Muscle of leg (tissue), 11 donors: ENCODE data around the gene STPG4. TPM values are rescaled to one million over a fixed set of nuclear protein-coding genes. Genes with fewer than 3 reads are reported as not detected.

Experiments
- DNase-seq: peaks from one replicate; pipeline ENCODE4 v3.0.0; 2013
- H3K27ac ChIP-seq: one replicate; pipeline ENCODE4 v1.5.1; 2013; ENCODE audit warnings: mild to moderate bottlenecking, low read length, control low read depth
- H3K27me3 ChIP-seq: one replicate; pipeline ENCODE4 v1.6.1; 2013; ENCODE audit warnings: low read length; ENCODE audit not compliant: control insufficient read depth, insufficient read depth
- H3K36me3 ChIP-seq: one replicate; pipeline ENCODE4 v1.6.1; 2013; ENCODE audit warnings: low read length; ENCODE audit not compliant: control insufficient read depth, insufficient read depth
- H3K4me1 ChIP-seq: one replicate; pipeline ENCODE4 v1.6.1; 2013; ENCODE audit warnings: low read length; ENCODE audit not compliant: control insufficient read depth, insufficient read depth
- H3K4me3 ChIP-seq: one replicate; pipeline ENCODE4 v1.5.1; 2013; ENCODE audit warnings: low read length, control low read depth
- H3K9me3 ChIP-seq: replicated peaks from 2 replicates; pipeline ENCODE4 v1.6.1; 2013; ENCODE audit warnings: low read depth, low read length; ENCODE audit not compliant: control insufficient read depth
- WGBS: methylation state at CpG from one replicate; pipeline ENCODE4 v1.1.5; 2013; ENCODE audit warnings: missing lambda C conversion rate; ENCODE audit not compliant: insufficient coverage; 5-methylcytosine and 5-hydroxymethylcytosine counted together
- polyA plus RNA-seq, 8 donors: library from polyadenylated mRNA; unstranded; fragments of 120-200 nt; gene quantifications; one replicate each; pipeline versions ENCODE4 v1.2.1 to v1.2.3, GENCODE V29; 2013; ENCODE audit warnings: inconsistent platforms in 1 of 8, low replicate concordance in 1 of 8; ENCODE audit not compliant: insufficient read length in 8 of 8, insufficient read depth in 1 of 8
- total RNA-seq: library from RNA; stranded (reverse); fragments of 120-200 nt; gene quantifications from one replicate; pipeline ENCODE4 v1.2.4, GENCODE V29; 2013

STPG4 gene
- total and polyA plus RNA-seq, 9 donors: 0.12 to 0.22 (median 0.19) TPM; not detected in 6

DNA sequence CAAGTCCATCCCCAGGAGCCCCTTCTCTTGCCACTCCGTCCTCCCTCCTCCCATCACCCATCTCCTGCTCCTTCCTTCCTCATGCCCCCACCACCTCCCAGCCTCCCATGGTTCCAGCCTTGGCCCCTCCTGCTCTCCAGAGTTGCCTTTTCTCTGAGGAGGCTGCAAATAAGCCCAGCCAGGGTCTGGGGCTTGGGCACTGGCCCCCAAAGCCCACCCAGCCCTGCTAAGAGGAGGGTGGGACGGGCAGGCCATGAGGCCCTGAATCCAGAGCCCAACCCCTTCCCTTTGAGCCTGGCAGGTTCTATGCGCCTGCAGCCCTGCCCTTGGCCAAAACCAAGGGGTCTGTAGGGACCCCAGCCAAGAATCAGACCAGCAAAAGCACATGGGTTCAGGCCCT lies 71.6 kb downstream of the STPG4 start:
- no peaks in the 10 kb centered on the region for H3K27me3 ChIP-seq
- DNase-seq: no peak
- WGBS: 88% methylated on average over 3 of the region's 3 CpGs
- H3K36me3 ChIP-seq: no peaks in the 10 kb centered on the region
- peak overlapping the region; percentile 29 for H3K27ac ChIP-seq
- H3K9me3 ChIP-seq: no peaks in the 10 kb centered on the region
- H3K4me3 ChIP-seq: no peak overlapping the region
- peaks cover 63% of the 10 kb centered on the region for H3K4me1 ChIP-seq

DNA sequence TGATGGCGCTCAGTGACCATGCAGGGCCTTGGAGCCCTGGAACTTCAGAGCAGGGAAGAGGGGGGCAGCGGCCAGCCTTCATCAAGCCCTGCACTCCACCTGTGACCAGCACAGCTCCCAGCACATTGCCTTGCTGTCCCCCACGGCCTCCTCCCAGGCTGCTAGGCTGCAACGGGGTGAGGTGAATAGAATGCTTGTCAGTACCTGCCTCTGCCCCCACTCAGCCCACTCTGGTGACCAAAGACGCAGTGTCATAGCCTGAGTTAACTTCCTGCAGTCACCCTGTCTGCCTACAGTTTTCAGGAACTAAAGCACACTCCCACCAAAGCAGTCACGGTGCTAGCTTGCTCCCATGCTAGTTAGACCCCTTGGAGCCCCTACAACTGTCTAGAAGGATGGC lies 72.1 kb downstream of the STPG4 start:
- Histone ChIP-seq H3K9me3 (no peaks in the 10 kb centered on the region), H3K4me3 (no peak overlapping the region), H3K27me3 (no peaks in the 10 kb centered on the region), H3K4me1 (peaks cover 59% of the 10 kb centered on the region), H3K36me3 (no peaks in the 10 kb centered on the region), H3K27ac (no peak overlapping the region)
- DNase-seq: no peak
- 82% methylated on average over 3 of the region's 6 CpGs for WGBS

DNA sequence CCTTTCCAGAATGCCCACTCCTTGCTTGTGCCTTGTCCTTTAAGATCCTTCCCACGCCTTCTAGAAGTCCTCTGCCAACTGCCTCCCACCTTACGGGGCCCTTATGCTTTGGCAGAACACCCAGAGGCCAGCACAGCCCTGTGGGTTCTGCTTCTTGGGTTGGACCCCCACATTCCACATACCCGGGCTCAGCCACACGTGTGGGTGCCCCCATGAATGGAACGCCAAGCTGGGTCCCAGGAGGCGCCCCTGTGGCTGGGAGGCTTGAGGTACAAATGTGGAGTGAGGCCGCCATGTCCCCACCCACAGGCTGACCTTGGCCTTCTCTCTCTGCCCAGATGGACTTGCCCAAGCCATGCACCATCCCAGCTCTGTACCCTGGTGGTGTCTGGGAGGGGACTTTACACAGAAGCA lies 74.2 kb downstream of the STPG4 start:
- Histone ChIP-seq H3K4me1 (peaks cover 56% of the 10 kb centered on the region), H3K36me3 (no peaks in the 10 kb centered on the region), H3K27ac (no peak overlapping the region), H3K9me3 (no peaks in the 10 kb centered on the region), H3K27me3 (no peaks in the 10 kb centered on the region), H3K4me3 (no peak overlapping the region)
- WGBS: 100% methylated on average over 1 of the region's 7 CpGs
- no peak for DNase-seq

DNA sequence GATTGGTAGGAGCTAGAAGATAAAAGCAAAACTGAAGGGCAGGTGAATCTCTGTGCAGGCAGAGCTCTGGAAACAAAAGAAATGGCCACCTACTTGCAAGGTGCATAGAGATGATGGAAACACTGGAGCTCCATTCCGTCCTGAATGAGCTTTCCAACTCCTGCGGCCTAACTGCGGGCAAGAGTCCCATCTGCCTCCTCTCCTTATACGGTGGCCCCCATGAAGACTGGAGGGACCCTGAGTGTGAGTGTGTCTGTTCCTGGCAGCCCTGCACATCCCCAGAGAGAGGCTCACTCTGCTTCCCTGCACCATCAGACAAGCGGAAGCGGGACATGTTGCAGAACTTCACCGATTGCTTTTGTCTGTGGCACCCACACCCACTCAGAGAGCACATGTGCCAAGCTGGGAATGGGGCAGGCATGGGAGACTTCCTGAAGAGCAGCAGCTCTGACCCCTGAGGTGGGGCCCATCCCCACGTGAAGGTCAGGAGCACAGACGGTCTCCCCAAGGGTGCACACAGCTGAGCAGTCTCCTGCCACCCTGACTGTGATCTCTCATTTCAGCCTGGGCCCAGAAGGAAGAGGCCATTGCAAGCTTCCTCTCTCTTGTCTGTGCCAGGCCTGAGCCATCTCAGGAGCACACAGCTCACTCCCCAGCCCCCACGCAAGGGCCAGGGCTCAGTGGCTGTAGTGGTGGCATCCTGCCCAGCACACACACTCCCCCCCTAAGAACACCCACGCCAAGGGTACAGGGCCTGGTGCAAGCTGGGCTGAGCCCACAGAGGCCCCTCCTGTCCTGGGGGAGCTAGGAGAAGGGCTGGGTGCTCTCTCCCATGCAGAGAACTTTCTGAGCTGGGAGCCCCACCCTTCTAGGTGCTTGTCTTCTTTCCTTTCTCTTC lies 75.3 kb downstream of the STPG4 start:
- 51% methylated on average over 5 of the region's 11 CpGs for WGBS
- DNase-seq: no peak

DNA sequence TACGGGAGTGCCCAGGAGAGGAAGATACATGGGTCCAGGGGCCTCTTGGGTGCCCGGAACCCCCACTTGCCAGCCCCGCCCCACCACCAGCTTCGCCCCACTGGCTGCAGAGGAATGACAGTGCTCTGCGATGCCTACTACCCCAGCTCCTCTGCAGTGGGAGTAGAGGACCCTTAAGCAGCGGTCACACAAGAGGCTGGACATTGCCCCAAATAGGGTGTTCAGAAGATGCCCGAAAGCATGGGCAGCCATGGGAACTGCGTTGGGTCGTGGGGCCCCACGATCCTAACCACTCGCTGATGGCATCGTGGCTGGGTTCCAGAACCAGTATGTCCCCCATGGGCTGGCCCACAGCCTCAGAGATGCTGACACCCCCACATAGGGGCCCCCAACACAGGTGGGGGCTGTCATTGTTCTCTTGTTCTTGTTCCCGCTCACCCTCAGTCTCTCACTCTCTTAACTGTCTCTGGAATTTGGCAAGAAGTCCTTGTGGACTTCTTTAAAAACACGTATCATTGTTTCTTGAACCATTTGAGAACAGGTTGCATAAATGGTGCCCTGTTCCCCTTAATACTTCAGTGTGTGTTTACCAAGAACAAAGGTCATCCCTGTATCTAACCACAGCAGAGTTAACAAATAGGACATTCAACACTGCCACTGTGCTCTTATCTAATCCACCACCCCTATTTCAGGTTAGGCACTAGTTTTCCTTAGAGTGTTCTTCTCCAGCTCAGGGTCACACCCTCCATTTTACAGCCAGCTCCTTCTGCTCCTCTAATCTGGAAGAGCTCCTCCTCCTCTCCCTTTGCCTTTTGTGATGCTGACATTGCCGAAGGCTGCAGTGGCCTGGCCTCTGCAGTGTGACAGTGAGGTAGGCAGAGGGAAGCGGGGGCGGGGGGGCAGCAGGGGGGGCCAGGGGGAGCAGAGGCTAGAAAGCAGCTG lies 76.3 kb downstream of the STPG4 start:
- Histone ChIP-seq H3K4me3 (no peak overlapping the region), H3K27me3 (no peaks in the 10 kb centered on the region), H3K4me1 (peaks cover 50% of the 10 kb centered on the region), H3K27ac (no peak overlapping the region), H3K36me3 (peaks cover 13% of the 10 kb centered on the region), H3K9me3 (no peaks in the 10 kb centered on the region)
- 95% methylated on average over 12 of the region's 17 CpGs for WGBS
- DNase-seq: no peak

More for the DNA sequence above, 75.3 kb downstream of the STPG4 start:
- Histone ChIP-seq H3K9me3 (no peaks in the 10 kb centered on the region), H3K27ac (peak overlapping the region; percentile 7), H3K4me1 (peaks cover 52% of the 10 kb centered on the region), H3K4me3 (no peak overlapping the region), H3K27me3 (no peaks in the 10 kb centered on the region), H3K36me3 (peaks cover 5% of the 10 kb centered on the region)

DNA sequence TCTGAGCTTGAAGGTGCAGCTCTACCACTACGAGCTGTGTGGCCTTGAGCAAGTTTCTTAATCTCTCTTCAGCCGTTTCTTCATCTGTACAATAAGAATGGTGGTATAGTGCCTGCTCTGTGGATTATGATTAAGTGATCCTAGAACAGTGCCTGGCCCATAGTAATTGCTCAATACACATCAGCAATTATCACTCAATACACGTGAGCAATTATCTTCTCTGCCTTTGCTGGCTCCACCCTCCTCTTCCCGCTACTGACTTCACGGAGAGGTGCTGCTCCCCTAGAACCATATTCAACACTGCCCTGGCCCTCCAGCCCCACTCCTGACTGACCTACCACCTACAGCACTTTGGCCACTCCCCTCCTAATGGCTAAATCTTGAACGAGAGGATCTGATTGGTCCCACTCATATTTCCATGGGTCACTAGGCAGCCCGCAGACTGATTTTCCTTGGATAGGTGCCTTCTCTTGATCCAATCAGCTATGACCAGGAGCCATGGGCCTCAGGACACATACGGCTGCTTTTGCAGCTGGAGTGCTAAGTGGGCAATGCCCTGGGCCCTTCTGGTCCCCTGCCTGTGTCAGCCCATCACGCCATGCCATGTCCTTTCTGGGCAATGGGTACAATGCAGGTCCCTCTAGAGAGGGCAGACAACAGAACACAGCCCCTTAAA lies 77.5 kb downstream of the STPG4 start:
- WGBS: 92% methylated on average over 7 of the region's 9 CpGs

DNA sequence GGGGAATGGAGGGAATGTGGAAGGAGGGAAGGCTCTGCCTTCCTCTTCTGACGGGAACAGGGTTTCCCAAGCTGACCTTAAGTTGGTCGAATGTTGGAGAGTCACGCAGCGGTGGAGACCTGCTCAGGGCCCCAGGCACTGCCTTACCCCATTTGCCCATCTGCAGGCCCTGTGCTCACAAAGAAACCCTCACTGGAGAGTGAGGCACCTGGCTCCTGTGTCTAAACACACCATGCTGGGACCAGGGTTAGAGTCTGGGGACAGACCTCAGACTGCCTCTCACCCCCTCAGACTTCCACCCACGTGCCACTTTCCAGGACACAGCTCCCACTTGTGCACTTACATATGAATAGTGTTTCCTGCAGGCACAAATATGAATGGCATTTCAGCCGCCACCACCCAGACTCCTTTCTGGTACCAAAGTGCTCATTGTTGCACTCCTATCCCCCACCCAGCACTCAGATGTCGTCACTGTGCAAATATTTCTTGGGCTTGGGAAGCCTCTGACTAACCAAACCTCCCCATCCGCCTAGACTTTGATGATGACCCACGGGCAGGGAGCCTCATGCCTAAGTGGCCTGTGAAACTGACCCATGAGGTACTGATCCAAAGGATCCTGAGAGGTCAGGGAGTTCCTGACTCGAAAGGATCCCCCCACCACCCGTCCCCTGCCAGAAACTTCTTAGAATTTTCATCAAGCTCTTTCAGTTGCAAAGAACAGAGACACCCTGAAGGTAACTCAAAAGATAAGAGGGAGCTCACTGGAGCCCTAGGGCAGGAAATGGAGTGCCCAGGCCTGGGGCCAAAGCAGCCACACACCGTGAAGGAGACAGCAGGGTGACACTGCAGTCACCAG lies 78.3 kb downstream of the STPG4 start:
- no peaks in the 10 kb centered on the region for H3K9me3 ChIP-seq
- peaks cover 58% of the 10 kb centered on the region for H3K4me1 ChIP-seq
- no peak overlapping the region for H3K4me3 ChIP-seq
- 53% methylated on average over 7 of the region's 12 CpGs for whole genome bisulfite sequencing
- no peaks in the 10 kb centered on the region for H3K27me3 ChIP-seq
- peak; percentile 56 for DNase-seq
- peak overlapping the region; percentile 42 for H3K27ac ChIP-seq
- peaks cover 18% of the 10 kb centered on the region for H3K36me3 ChIP-seq

More for the DNA sequence above, 77.5 kb downstream of the STPG4 start:
- H3K4me3 ChIP-seq: no peak overlapping the region
- no peaks in the 10 kb centered on the region for H3K27me3 ChIP-seq
- H3K27ac ChIP-seq: peak overlapping the region; percentile 20
- no peaks in the 10 kb centered on the region for H3K9me3 ChIP-seq
- H3K36me3 ChIP-seq: peaks cover 18% of the 10 kb centered on the region
- no peak for DNase-seq
- H3K4me1 ChIP-seq: peaks cover 51% of the 10 kb centered on the region

DNA sequence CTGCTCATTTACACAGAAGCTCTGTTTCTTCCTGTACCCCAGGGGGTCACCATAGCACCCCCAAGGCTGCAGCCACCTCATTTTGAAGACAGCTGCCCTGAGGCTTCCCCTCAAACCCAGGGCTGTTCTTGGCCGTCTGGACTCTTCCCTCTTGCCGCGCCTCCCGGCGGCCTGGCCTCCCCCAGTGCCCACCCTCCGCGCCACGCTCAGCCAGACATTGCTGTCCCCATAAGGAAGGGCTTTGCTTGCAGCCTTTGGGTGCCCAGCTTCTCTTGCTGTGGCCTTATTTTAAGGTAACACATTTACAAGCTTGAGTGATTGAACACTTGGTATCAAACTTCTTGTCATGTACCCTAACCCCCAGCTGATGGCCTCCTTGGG lies 79.0 kb downstream of the STPG4 start:
- Histone ChIP-seq H3K9me3 (no peaks in the 10 kb centered on the region), H3K27me3 (no peaks in the 10 kb centered on the region), H3K27ac (no peak overlapping the region), H3K4me1 (peaks cover 65% of the 10 kb centered on the region), H3K4me3 (no peak overlapping the region), H3K36me3 (peaks cover 18% of the 10 kb centered on the region)
- WGBS: 100% methylated on average over 4 of the region's 8 CpGs
- no peak for DNase-seq

DNA sequence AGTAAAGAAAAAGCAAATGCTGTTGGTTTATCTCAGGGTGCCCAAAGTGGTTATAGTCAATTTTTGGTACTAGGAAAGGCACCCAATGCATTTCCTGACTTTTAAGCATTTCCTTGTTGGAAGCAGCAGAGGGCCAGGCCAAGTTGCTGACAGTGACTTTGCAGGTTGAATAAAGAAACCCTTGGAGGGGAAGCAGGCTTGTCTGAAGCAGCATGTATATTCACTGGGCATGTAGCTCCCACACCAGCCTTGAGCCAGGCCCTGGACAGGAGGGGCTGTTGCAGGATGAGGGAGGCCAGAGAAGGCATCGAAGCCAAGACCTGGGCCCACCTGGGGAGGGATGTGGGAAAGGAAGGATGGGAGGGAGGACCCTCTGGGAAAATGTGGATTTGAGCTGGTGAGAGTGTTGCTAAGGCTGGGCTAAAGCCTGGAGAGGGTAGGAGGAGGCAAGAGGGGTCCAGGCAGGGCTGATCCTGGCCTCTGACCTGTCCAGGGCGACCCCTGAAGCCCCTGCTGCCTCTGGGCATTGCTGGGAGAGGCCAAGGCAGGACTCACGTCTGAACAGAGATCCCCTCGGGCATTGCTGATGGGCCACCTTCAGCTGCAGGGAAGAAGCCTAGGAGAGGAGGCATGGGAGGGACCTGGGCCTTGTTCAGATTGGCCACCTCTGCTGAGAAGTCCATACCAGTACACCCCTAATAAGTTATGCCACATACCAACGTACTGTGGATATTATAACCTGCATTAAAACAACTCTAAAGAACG lies 79.6 kb downstream of the STPG4 start:
- Histone ChIP-seq H3K4me1 (peaks cover 71% of the 10 kb centered on the region), H3K36me3 (peaks cover 18% of the 10 kb centered on the region), H3K9me3 (no peaks in the 10 kb centered on the region), H3K27me3 (no peaks in the 10 kb centered on the region), H3K27ac (peak overlapping the region; percentile 42), H3K4me3 (no peak overlapping the region)
- 53% methylated on average over 4 of the region's 6 CpGs for WGBS
- DNase-seq: peak; percentile 65
